ENCODE data around the gene RGMA.
"Not testable (repeated sequence)": the region's sequence is repeated elsewhere in the genome, so short reads cannot be mapped to it uniquely, and the experiment has no call there.

Gene RGMA

GRCh38 chr15:93066224-93066681, 22.8 kb downstream of the RGMA start:
- no peak for DNase-seq

DNA sequence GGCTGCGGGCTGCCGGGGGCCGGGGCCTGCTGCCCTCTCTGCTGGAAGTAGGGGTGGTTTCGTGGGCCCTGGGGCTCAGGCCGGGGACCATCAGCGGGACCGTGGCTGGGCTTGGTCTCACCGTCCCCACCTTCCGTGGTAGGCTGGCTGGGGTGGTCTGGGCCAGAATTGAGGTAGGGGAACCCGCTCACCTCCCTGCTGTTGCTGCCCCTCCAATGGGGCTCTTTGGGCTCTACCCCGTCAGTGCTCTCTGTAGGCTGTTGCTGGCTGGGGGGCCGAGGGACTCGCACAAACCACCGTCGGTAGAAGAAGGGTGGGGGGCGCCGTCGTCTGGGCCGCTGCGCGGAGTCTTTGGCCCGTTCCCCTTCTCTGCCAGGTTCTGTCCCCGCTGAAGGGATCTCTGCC, 23.4 kb downstream of the RGMA start:
- DNase-seq: no peak

DNA sequence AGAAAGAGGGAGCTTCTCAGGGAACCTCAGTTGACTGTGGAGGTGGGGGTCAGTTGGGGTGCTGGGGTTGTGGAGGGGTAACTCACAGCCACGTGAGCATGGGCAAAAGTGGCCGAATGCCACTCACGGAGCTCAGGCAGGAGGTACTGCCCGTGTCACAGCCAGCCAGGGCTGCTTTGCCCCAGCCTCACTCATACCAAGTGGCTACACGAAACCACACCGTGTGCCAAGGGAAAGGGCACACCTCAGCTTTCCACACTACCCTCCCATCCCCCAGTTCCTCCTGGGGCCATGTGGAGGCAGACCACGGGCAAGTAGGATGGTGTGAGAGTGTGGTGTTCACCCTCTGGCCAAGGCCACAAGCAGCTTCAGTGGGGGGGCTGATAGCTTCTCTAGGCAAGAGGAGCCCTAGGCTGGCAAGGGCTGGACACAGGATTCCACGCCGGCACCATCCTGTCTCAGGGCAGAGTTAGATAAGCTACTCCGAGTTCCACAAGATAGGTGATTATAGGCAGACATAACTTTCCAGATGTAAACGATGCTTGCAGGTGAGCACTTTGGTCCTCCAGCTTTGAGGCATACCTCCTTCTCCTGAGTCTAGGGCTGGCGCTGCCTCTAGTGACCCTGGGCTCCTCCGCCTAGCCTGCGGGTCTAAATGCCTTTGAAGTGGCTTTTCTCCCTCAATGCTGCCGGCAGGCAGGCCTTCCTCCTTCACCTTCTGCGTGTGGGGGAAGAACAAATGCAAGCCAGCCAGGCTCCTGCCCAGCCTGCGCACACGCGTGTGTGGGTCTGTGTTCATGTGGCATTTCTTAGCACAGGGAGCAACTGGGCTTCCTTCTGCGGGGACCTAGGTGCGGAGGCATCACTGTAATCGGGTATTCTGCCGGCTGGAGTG, 25.0 kb downstream of the RGMA start:
- DNase-seq: no peak

DNA sequence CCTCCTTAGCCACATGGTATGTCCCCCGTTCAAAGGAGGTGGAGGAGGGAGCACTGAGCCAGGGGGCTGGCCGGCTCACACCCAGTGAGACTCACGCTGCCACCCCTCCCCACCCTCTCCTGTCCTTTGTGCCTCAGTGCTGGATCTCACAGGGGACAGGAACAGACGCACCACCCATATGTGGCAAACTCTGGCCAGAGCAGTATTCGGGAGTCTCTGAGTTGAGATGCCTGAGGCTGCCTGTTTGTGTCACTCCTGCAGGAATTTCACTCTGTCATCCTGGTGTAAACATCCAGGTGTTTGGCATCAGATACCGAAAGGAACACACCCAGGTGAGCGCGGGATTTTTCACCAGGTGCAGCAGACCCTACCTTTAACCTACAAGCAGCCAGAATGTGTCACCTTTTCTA, 25.7 kb downstream of the RGMA start:
- no peak for DNase-seq

DNA sequence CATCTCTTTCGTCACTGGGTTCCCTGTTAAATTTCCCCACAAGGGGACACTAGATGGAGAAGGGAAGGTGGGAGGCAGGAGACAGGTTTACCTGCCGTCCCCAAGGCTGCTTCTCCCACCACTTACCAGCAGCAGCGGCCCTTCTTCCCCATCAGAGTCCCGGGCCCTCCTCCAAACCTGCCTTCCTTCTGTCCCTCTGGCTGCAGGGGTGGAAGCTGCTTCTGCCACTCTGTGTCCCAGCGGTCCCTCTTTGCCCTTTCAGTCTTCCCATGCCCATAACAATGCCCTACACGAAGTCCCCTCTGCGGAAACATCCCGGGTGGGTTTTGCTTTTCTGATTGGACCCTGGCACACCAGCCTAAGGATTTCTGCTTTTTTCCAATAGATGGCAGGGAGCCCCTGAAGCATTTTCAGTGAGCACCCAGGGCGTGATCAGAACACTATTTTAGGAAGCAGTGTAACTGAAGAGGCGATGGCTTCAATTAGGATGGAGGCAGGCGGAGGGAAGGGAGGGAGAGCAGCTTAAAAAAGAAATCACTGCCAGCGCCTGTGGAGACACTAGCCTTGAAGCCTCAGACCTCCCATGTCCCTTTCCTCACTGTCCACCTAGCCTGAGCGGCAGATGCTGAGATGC, 26.3 kb downstream of the RGMA start:
- not testable (repeated sequence) for DNase-seq

GRCh38 chr15:93060336-93061248, 28.4 kb downstream of the RGMA start:
- DNase-seq: no peak

DNA sequence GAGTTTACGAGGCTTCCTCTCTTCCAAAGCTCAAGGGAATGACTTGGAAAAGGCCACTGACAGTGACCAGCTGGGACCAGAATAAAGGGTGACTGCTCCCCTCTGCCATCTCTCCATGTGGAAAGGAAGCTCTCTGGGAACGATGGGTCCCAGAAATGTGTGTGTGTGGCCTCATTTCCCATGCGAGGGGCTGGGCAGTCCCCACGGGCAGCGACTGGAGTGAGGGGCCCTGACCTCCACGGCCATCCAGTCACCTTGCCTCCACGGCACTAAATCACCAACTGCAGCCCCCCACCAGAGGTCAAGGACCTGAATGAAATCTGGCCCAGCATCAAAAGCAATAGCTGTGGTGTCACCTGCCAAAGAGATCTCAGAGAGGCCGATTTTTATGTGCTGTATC, 29.6 kb downstream of the RGMA start:
- no peak for DNase-seq

DNA sequence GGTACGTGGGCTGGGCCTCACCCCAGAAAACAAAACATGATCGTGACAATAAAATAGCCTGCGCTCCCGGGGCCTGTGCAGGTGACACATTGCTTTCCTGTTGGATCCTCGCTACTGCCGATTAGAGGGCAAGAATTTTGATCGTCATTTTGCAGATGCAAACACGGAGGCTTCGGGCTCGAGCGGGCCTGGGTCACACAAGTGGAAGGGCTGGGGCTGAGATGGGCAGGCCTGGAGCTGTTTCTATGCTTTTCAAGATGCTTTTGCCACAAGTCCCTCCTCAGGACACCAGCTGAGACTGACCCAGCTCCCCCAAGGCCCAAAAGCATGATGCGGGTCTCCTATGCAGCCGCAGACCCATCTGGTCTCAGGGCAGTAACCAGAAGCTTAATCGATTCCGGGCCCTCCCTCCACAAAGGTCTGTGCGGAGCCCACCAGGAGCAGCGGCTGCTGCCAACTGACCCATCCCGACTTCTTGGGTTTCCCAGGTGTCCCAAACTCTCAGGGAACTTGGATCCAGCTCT, 30.0 kb downstream of the RGMA start:
- DNase-seq: no peak

- DNase-seq: no peak
Observed at GRCh38 chr15:93058128-93058527, 30.9 kb downstream of the RGMA start.

DNA sequence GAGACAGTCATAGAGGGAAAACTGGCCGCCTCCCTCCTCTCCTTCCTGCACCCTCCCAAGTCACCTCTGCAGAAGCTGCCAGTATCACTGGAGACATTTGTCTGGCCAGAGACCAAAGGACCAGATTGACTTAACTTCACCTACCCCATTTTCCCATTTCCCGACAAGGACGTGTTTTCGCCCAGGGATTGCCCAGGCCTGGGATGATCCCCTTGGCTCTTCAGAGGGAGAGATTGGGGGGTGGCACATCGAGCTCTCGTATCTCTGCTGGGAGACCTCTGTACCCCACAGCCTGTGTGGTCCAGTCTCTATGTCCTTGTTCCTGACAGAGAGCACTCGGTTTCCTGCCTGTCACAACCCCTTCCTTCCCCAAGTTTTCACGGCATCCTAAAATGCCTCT, 31.4 kb downstream of the RGMA start:
- DNase-seq: no peak

DNA sequence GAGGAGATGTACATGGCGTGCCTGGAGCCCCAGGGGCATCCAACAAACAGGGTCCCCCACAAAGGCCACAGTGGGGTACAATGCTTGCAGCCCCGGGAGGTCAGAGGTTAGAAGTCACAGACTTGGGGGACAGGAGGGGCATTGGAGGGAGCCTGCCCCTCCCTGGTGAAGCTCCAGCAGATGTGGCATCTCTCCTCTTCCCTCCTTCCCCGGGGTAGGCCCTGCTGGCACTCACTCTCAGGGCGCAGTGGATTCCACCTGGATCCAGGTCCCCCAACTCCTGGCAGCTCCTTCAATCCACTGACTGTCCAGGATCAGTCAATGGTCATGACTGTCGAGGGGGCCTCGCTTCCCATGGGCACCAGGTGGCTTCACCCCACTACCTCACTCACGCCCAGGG, 32.2 kb downstream of the RGMA start:
- DNase-seq: no peak

DNA sequence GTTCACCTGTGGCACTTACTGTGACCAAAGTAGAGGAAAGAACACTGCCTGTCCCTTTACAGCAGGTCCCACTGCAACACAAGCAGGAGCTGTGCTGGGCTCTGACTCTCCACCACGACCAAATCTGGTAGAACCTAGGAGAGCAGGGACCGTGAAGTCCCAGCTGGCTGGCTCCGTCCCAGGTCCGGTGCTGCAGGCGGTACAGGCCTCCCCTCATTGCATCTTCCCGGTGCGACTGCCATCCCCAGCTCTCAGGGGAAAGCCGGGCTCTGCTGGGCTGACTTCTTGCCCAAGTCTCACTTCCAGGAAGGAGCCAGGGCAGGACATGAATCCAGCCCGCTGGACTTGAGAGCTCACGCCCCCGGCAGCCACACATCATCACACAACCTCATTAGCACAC, 33.8 kb downstream of the RGMA start:
- no peak for DNase-seq

DNA sequence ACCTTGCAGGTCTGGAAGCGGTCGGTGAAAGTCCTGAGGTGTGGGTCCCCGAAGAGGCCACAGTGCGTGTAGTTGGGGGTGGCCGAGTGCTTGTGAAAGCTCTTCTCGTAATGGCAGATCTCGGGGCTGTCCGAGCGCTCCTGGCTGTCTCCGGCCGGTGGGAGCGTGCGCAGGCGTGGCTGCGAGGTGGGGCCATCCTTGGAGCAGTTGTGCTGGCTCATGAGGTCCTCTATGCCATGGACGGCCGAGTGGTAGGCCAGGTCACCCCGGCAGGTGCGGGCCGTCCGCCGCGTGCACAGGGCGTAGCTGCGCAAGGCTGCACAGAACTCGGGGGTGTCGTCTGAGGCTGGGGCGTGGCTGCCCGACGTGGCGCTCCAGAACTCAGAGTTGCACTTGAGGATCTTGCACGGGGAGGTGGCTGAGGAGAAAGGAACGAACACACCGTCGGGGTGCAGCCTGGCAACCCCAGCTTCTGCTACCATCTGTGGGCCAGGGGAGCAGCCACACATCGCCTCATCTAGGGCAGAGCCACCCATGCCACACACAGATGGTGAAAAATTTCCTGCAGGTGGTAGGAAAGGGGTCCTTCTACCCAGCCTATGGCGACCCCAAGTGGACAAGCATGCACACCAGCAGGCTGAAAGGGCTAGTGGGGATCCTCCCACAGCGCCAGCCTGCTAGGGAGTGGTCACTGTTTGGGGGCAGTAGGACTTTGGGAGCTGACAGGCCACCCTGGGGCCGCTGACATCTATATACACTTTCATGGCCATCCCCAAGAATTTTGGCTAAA, 36.7 kb downstream of the RGMA start:
- DNase-seq: no peak

DNA sequence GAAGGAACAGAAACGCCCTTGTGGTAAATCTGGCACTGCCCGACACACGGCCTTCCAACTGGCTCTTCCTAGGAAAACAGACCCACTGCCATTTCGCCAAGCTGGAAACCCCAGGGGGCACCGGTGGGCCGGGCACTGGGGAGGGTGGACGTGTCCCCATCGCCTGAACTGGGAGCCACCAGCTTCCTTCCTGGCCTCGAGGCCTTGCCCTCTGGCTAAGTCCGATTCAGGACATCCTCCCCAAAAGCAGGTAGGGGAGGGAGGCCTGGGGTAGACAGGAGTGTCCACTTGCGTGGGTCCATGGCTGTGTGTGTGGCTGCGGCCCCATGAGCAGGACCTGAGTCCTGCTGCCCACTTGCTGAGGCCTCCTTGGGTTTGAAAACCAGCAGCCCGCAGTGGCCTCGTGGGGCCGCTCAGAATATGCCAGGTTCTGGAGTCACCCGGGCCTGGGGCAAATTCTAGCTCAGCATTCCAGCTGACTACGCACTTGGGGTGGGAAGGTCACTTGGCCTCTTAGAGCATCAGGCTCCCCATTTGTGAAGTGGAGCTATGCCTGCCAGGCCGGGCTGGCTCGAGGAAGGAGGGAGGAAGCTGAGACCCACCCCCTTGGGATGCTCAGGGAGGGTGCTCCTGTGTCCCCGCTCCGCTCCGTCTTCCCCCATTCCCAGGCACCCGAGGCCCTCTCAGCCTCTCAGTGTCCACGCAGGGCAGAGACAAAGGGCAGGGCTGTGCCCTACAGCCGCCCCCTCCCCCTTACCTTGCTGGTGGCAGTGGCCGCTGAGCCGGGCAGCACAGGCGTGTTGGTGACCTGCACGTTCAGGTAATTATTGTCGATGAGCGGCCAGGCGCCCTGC, 37.5 kb downstream of the RGMA start:
- DNase-seq: no peak

DNA sequence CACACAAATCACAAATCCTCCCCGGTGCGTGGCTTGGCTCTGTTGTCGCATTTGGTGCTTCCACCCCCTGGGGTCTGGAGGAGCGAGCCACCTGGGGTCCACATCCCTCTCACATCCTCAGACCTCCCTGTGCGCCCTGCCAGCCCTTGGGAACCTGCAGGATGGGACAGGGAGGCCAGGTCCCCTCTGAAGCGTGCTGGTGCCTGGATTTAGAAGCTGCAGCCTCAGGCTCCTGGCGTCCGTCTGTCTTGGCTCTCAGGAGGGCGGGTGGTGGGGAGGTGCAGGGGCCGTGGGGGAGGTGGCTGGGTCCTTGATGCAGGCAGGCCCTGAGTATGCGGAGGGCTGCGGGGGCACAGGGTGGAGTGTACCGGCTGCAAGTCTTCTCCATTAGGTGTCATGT, 38.4 kb downstream of the RGMA start:
- DNase-seq: no peak

GRCh38 chr15:93049914-93050578, 39.0 kb downstream of the RGMA start:
- DNase-seq: no peak

DNA sequence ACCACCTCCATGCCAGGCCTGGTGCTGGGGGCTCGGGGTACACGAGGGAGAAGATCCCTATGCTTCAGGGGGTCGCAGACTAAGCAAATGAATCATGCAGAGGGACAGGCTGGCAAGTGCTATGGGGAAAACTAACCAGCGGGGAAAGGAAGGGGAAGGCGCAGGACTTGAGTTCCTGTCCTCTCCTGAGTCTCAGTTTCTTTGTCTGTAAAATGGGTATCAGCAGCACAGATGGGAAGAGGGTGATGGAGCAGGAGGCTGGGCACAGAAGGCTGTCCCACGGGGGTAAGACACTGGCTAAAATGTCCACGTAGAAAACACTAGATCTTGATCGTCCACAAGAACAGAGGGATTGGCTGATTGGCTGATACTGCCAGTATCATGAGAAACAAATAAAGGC, 39.8 kb downstream of the RGMA start:
- no peak for DNase-seq

GRCh38 chr15:93048759-93049161, 40.3 kb downstream of the RGMA start:
- peak; percentile 44 to 75 for DNase-seq

- DNase-seq: no peak
Observed at GRCh38 chr15:93048426-93048721, 40.6 kb downstream of the RGMA start.

DNA sequence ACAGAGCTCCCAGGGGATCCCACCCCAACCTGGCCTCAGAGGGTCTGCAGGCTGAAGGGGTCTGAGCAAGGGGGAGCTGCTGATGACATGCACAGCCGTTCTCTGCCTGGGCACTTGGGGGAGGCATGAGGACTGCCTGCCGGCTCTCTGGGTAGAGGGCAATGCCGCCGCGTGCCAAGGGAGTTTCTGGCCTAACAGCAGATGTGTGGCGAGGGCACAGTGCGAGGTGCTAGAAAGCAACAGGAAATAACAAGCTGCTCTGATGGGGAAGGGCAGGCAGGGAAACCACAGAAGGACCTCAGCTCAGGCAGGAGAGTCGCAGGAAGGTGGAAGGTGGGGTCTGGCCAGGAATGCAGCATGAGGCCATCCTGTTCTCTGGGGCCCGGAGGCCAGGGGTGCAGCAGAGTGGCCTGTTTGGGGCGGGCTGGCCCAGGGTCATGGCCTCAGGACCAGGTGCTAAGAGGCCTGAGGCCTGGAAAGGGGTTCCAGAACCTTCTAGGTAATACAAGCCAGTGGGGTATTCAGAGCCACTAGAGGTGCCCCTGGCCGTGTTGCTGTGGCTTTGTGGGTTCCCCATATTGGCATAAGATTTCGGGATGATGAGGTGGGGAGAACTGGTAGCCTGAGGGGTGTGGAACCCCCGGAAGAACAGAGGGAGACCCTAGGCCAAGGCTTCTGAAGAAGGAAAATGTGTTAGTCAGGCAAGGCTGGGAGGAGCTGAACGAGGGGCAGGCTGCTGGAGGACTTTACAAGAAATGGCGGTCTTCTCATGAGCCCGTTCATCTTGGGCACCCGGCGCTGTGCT, 41.2 kb downstream of the RGMA start:
- DNase-seq: no peak

All from NCI-H446 (cell line).